GM12878 (cell line): ENCODE data around the gene NECAB2. TPM values are rescaled to one million over a fixed set of nuclear protein-coding genes. Genes with fewer than 3 reads are reported as not detected.

Source experiments
- ATAC-seq: fragments of 200-7000 bp; cut with Tn5 transposase; 3 replicates; pipeline ENCODE4 v1.9.1; 2020; ENCODE audit warnings: mild to moderate bottlenecking, moderate library complexity
- BruUV-seq: library from RNA; stranded (reverse); fragments of 400-500 nt; replicated peaks from 2 replicates; lab custom pipeline; 2021; lab: Mats Ljungman, UMichigan
- CTCF ChIA-PET: fragments of 300-600 bp; sonication (Branson Sonifier 250); formaldehyde crosslinking; extraction: SDS; loops from one replicate; lab custom pipeline; 2021; ENCODE audit warnings: inconsistent platforms; lab: Yijun Ruan, JAX
- POLR2A ChIA-PET: fragments of 350-600 bp; formaldehyde crosslinking; extraction: SDS; loops from one replicate; lab custom pipeline; 2021; ENCODE audit warnings: inconsistent platforms; lab: Charles Lee
- RAD21 ChIA-PET: fragments of 300-600 bp; sonication (Branson Sonifier 250); formaldehyde crosslinking; loops from one replicate; lab custom pipeline; 2023; ENCODE audit warnings: antibody characterized with exemption; ENCODE audit not compliant: unreplicated experiment; lab: Charles Lee
- SMC1A ChIA-PET: fragments of 300-600 bp; sonication (Branson Sonifier 250); formaldehyde crosslinking; loops from one replicate; lab custom pipeline; 2023; ENCODE audit not compliant: unreplicated experiment, uncharacterized antibody; lab: Charles Lee
- DNase-seq: peaks from one replicate; pipeline ENCODE4 v3.0.0-alpha.2; 2011; ENCODE audit warnings: low read depth, low spot score
- FAIRE-seq: peaks from 3 replicates; lab custom pipeline; 2011; peaks lifted over from hg19 to GRCh38; lab: Jason Lieb, UNC
- H2AFZ ChIP-seq: 2 replicates; pipeline ENCODE4 v1.6.0; 2011; ENCODE audit warnings: low read depth, low read length, control low read depth; ENCODE audit not compliant: control insufficient read depth
- H3K27ac ChIP-seq: 2 replicates; pipeline ENCODE4 v1.5.1; 2011; ENCODE audit warnings: control low read depth; ENCODE audit not compliant: control insufficient read depth, insufficient read depth
- H3K27me3 ChIP-seq, 2 experiments: replicated peaks in 1 of 2; 2 replicates each; pipeline versions ENCODE4 v1.6.0 to v1.6.1; 2011; ENCODE audit warnings: low read length in 1 of 2; ENCODE audit not compliant: control insufficient read depth in 2 of 2, insufficient read depth in 2 of 2
- H3K36me3 ChIP-seq, 2 experiments: 2 replicates each; pipeline ENCODE4 v1.5.1; 2011; ENCODE audit warnings: low read length in 1 of 2; ENCODE audit not compliant: control insufficient read depth in 2 of 2, insufficient read depth in 2 of 2
- H3K4me1 ChIP-seq: 2 replicates; pipeline ENCODE4 v1.6.1; 2011; ENCODE audit warnings: mild to moderate bottlenecking, low read length, moderate library complexity, mixed read lengths; ENCODE audit not compliant: control insufficient read depth, insufficient read depth
- H3K4me2 ChIP-seq: 2 replicates; pipeline ENCODE4 v1.6.0; 2011; ENCODE audit warnings: control low read depth; ENCODE audit not compliant: control insufficient read depth, insufficient read depth
- H3K4me3 ChIP-seq: fragments of 200-600 bp; sonication (generic); 2 replicates; pipeline ENCODE4 v1.5.1; 2016
- H3K79me2 ChIP-seq: 2 replicates; pipeline ENCODE4 v1.6.0; 2011; ENCODE audit warnings: low read length; ENCODE audit not compliant: control insufficient read depth, insufficient read depth
- H3K9ac ChIP-seq: 2 replicates; pipeline ENCODE4 v1.8.0; 2011; ENCODE audit warnings: low read length, control low read depth, mixed read lengths; ENCODE audit not compliant: control insufficient read depth, insufficient read depth
- H3K9me3 ChIP-seq: replicated peaks from 3 replicates; pipeline ENCODE4 v1.5.1; 2011; ENCODE audit warnings: mild to moderate bottlenecking, low read length; ENCODE audit not compliant: control insufficient read depth, insufficient read depth
- H4K20me1 ChIP-seq: 2 replicates; pipeline ENCODE4 v1.6.0; 2011; ENCODE audit not compliant: control insufficient read depth, insufficient read depth
- E4F1 ChIP-seq: fragments of 450-650 bp; IDR thresholded peaks from 2 replicates; pipeline ENCODE4 v1.6.1; 2018; ENCODE audit warnings: borderline replicate concordance, mild to moderate bottlenecking; ENCODE audit not compliant: partially characterized antibody
- HDGF ChIP-seq: fragments of 450-650 bp; IDR thresholded peaks from 2 replicates; pipeline ENCODE4 v1.6.1; 2016; ENCODE audit warnings: antibody characterized with exemption
- MEF2B ChIP-seq: fragments of 450-650 bp; IDR thresholded peaks from 2 replicates; pipeline ENCODE4 v1.6.1; 2018; ENCODE audit warnings: mild to moderate bottlenecking, moderate library complexity; ENCODE audit not compliant: partially characterized antibody, poor library complexity, severe bottlenecking
- PBX3 ChIP-seq: IDR thresholded peaks from 2 replicates; pipeline ENCODE4 v1.6.1; 2011; ENCODE audit warnings: mild to moderate bottlenecking, low read depth, low read length, moderate library complexity; ENCODE audit not compliant: insufficient replicate concordance
- PKNOX1 ChIP-seq: fragments of 450-650 bp; IDR thresholded peaks from 2 replicates; pipeline ENCODE4 v1.6.1; 2016; ENCODE audit warnings: mild to moderate bottlenecking
- SRF ChIP-seq, 2 experiments: IDR thresholded peaks; 2 replicates each; pipeline ENCODE4 v1.6.1; 2011; ENCODE audit warnings: low read depth in 2 of 2, low read length in 2 of 2, mild to moderate bottlenecking in 1 of 2, moderate library complexity in 1 of 2
- SUPT20H ChIP-seq: IDR thresholded peaks from 2 replicates; pipeline ENCODE4 v1.6.1; 2011; ENCODE audit warnings: low read depth, mild to moderate bottlenecking, low read length, moderate library complexity, borderline replicate concordance; ENCODE audit not compliant: control insufficient read depth
- ZBTB11 ChIP-seq: fragments of 450-650 bp; formaldehyde crosslinking; IDR thresholded peaks from 2 replicates; pipeline ENCODE4 v1.5.0; 2022; ENCODE audit warnings: mild to moderate bottlenecking, missing genetic modification characterization
- ZNF687 ChIP-seq: fragments of 450-650 bp; IDR thresholded peaks from 2 replicates; pipeline ENCODE4 v1.6.1; 2017; ENCODE audit warnings: mild to moderate bottlenecking, moderate library complexity
- WGBS: methylation state at CpG from one replicate; pipeline ENCODE4 v1.1.6; 2016; ENCODE audit warnings: low lambda C conversion rate; ENCODE audit not compliant: insufficient replicate concordance, insufficient coverage; ENCODE audit errors: missing lambda C conversion rate; 5-methylcytosine and 5-hydroxymethylcytosine counted together
- in situ Hi-C: fragments of 300-500 bp; cut with MboI; formaldehyde crosslinking; loops from 9 replicates; pipeline ENCODE4 v1.14.3; 2018; ENCODE audit warnings: mixed read lengths
- intact Hi-C: fragments of 100-400 bp; cut with micrococcal nuclease; formaldehyde crosslinking; loops from one replicate; pipeline ENCODE4 v1.14.2; 2022; ENCODE audit not compliant: unreplicated experiment
- polyA plus RNA-seq, 11 experiments: library from polyadenylated mRNA; depleted of rRNA in 4 of 11; unstranded in 6 of 11; stranded (reverse) in 5 of 11; fragments of >200 nt; fragmentation: Nextera tagmentation in 4 of 11; fragmentation: Illumina TruSeq in 1 of 11; extraction: Ambion mirVana in 4 of 11; extraction: Trizol in 1 of 11; gene quantifications; 1 replicate in 1 of 11; 2 replicates in 10 of 11; pipeline versions ENCODE4 v1.2.1 to v1.2.3, GENCODE V29; 2011 to 2016; ENCODE audit warnings: inconsistent platforms in 2 of 11, missing spikeins in 2 of 11, low read depth in 1 of 11
- total RNA-seq, 4 experiments: library from RNA; depleted of rRNA in 3 of 4; stranded (reverse); fragments of >200 nt in 3 of 4; fragmentation: Illumina TruSeq in 1 of 4; extraction: Trizol in 1 of 4; gene quantifications; 2 replicates each; pipeline versions ENCODE4 v1.2.1 to v1.2.3, GENCODE V29; 2013 to 2021

NECAB2 gene
- total and polyA plus RNA-seq, 10 of the 15 experiments (the other 5 are each of a cell fraction or from before 2014, with no cell fraction given): not detected

GRCh38 chr16:84001726-84002125 lies 33.7 kb downstream of the NECAB2 start (continued):
- TF ChIP-seq SRF (IDR thresholded peaks at IDR 0.05; ENCODE audit: low read depth in 2 of 2, low read length in 2 of 2): no peak
- no peak for TF ChIP-seq PKNOX1
- TF ChIP-seq, all 136 proteins: peak for 0

GRCh38 chr16:84003038-84003437 lies 35.0 kb downstream of the NECAB2 start:
- ChIA-PET RAD21 (no interaction called here), SMC1A (no interaction called here), POLR2A (no interaction called here), CTCF (no interaction called here)
- 33% methylated on average over 12 of the region's 12 CpGs for WGBS
- in situ Hi-C loops (no loop called here), intact Hi-C loops (no loop called here)
- Histone ChIP-seq H3K9ac (no peak overlapping the region), H3K27ac (no peak overlapping the region), H3K36me3 (no peaks in the 10 kb centered on the region), H3K27me3 (no peaks in the 10 kb centered on the region; a peak in 3 of 4 replicates), H4K20me1 (no peaks in the 10 kb centered on the region), H3K9me3 (no peaks in the 10 kb centered on the region), H3K4me3 (no peak overlapping the region), H3K4me1 (no peaks in the 10 kb centered on the region), H3K79me2 (no peaks in the 10 kb centered on the region), H2AFZ (no peak overlapping the region), H3K4me2 (no peak overlapping the region)
- no peak for DNase-seq
- no peak for ATAC-seq
- FAIRE-seq: no peak
- BruUV-seq: no TSS peak
- TF ChIP-seq ZNF687: no peak
- TF ChIP-seq SUPT20H: no peak
- TF ChIP-seq HDGF: no peak
- no peak for TF ChIP-seq MEF2B
- TF ChIP-seq E4F1: no peak
- TF ChIP-seq PBX3: no peak
- no peak for TF ChIP-seq ZBTB11 (CRISPR knock-in tag)
